ENCODE measurements around the gene CDH4.

Gene CDH4

DNA sequence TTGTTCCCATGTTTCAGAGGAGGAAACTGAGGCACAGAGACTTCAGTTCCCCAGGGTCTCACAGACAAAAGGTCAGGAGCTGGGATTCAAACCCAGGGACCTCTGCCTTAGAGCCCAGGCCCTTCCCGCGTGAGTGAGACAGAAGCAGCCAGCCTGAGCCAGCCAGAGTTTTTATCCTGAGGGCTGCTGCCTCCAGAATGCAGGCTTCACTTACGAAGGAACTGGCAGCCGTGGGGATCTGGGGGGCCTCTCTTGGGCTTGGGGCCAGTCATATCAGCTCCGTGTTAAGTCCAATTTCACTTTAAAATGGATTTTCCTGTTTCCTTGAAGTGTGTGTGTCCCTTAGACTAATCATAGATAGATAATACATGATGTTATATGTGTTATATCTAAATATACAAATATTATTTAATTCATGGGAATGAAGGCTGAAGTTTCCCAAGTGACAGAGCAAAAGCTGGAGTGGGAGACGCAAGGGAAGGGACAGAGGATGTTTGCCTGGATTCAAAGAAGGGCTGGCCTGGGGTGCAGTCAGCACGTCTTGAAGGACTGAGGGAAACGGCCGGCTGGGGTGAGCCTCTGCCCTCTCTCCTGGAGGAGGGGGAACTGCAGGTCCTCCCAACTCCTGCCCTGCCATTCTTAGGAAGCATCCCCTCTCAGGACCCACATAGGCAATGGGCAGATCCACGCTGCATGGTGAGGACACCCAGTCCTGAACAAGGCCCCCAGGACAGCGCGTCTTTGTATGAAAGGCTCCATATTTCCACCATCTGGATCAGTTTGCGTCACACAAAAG is 320.1 kb downstream of the CDH4 start:
- no peak for DNase-seq (ENCODE audit: low read depth)
- H3K4me3 ChIP-seq (ENCODE audit: low read depth, low read length): no peak overlapping the region

GRCh38 chr20:61572789-61573188 is 320.7 kb downstream of the CDH4 start:
- DNase-seq (ENCODE audit: low read depth): no peak
- H3K4me3 ChIP-seq (ENCODE audit: low read depth, low read length): no peak overlapping the region

- DNase-seq (ENCODE audit: low read depth): no peak
- H3K4me3 ChIP-seq (ENCODE audit: low read depth, low read length): no peak overlapping the region
Measured at GRCh38 chr20:61573415-61574305, 321.6 kb downstream of the CDH4 start.

- no peak for DNase-seq (ENCODE audit: low read depth)
- H3K4me3 ChIP-seq (ENCODE audit: low read depth, low read length): no peak overlapping the region
Measured at GRCh38 chr20:61575151-61575937, 323.3 kb downstream of the CDH4 start.

DNA sequence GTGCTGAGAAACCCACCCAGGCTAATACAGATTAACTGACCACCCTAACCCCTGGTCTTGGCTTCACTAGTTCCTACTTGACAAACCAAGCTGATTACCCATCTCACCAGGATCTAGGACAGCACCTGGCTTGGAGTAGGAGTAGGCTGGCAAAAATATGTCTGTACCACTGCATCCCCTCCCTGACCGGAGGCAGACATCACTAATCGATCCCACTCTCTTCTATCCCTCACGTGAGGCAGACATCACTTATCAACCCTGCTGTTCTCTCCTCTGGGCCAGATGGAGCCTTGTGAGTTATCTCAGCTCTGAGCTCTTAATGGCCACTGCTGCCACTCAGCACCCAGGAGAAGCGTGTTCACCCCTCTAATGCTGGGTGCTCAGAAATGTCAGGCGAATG is 324.3 kb downstream of the CDH4 start:
- H3K4me3 ChIP-seq (ENCODE audit: low read depth, low read length): no peak overlapping the region
- DNase-seq (ENCODE audit: low read depth): no peak

GRCh38 chr20:61577065-61577464 is 325.0 kb downstream of the CDH4 start:
- no peak overlapping the region for H3K4me3 ChIP-seq (ENCODE audit: low read depth, low read length)
- no peak for DNase-seq (ENCODE audit: low read depth)

DNA sequence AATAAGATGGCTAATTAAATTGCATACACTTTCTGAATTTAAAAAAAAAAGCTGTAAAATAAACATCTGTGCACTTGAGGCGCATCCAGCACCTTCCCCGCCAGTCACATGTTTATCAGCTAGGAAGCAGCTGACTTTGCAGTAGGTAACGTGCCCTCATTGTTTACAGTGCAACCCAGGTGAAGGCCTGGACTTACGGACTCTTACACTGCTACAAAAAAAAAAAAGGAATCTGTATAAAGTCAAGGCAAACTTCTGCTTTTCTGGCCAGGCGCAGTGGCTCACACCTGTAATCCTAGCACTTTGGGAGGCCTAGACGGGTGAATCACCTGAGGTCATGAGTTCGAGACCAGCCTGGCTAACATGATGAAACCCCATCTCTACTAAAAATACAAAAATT is 327.8 kb downstream of the CDH4 start:
- DNase-seq (ENCODE audit: low read depth): no peak
- H3K4me3 ChIP-seq (ENCODE audit: low read depth, low read length): no peak overlapping the region

DNA sequence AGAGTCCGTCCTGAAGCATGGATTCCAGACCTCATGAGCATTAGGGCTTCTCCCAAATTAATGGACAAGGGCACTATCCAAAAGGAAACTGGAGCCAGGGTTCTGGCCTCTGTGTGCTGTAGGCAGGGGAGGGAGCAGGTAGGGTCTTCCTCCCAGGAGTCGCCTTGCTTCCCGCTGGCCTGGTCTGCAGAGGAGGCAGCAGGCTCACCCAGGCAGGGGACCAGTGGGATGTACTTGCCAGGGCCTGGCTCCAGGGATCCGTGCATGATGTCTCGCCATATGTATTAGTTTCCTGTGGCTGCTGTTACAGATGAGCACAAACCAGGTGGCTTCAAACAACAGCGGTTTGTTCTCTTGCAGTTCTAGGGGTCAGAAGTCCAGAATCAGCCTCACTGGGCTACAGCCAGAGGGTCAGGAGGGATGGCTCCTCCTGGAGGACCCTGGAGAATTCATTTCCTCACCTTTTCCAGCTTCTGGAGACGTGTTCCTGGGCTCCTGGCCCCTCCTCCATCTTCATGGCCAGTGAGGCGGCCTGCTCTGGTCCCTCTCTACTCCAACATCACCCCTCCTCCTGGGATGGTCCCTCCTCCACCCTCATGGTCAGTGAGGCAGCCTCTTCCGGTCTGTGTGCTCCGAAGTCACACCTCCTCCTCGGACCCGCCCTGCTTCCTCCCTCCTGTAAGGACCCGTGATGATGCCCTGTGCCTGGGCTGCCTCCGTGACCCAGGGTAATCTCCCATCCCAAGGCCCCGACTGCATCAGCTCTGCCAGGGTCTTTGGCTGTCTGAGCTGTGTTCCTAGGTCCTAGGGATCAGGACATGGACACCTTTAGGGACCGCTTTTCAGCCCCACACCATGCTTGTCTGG is 329.1 kb downstream of the CDH4 start:
- no peak for DNase-seq (ENCODE audit: low read depth)
- no peak overlapping the region for H3K4me3 ChIP-seq (ENCODE audit: low read depth, low read length)

GRCh38 chr20:61581825-61582188 is 329.7 kb downstream of the CDH4 start:
- H3K4me3 ChIP-seq (ENCODE audit: low read depth, low read length): no peak overlapping the region

DNA sequence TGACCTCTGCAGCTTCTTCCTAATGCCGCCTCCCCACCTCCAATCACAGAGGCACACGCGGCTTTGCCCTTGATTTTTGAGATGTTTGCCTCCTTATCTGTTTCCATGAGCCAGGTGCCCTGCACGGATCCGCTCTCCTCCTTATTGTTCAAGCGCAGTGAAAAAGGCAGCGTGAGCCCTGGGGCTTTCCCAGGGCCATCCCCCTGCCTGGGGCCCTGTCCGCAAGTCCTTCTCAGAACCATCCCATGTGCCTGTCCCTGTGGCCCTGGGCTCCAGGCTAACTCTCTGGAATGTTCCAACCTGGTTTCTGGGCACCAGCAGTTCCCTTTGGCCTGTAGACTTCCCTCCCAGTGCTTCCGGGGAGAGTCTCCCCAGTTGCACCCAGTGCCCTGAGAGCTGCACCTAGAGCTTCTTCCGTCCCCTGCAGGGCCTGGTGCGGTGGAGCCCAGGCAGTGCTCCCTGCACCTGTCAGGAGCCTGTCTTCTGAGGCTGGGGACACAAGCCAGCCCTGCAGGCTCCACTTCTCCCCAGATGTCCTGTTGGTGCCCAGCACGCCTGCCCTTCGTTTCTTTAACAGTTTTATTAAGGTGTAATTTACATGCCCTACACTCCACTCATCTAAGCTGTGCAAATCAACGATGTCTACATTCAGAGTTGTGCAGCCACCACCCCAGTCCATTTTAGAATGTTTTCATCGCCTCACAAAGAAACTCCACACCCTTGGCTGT is 330.3 kb downstream of the CDH4 start:
- no peak overlapping the region for H3K4me3 ChIP-seq (ENCODE audit: low read depth, low read length)
- no peak for DNase-seq (ENCODE audit: low read depth)

More at GRCh38 chr20:61581825-61582188, 329.7 kb downstream of the CDH4 start:
- no peak for DNase-seq (ENCODE audit: low read depth)

DNA sequence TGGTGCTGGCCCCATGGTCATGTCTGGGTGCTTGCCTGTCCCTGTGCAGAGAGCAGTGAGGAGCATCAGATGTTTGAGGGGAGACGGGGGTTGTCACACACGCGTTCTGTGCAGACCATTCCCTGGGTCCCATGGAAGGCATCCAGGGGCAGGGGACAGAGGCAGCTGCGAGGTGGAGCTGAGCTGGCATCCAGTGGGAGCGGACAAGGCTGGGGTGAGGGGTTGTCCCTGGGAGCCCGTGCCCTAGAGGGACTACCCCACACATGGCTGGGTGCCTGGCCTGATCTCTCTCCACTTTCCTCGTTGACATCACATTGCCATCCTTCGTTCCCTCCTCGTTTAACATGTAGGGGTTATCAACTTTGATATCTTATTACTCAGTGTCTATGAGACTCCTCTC is 331.3 kb downstream of the CDH4 start:
- H3K4me3 ChIP-seq (ENCODE audit: low read depth, low read length): no peak overlapping the region
- DNase-seq (ENCODE audit: low read depth): no peak

DNA sequence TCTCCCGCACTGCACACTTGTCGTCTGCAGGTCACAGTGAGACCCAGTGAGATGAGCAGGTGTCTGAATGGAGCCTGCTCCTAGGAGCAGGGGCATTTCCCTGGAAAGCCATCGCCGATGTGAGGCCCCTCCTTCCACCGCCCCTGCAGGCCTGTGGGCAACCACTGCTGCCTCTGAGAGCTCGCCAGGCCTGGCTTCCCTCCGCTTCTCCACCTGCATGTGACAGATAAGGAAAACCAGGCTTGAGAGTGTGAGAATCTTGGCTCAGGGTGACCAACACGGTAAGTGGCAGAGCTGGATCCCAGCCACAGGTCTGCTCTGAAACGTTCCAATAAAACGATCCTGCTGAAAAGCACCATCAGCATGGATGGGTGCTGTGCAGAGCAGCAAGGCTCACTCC is 332.8 kb downstream of the CDH4 start:
- H3K4me3 ChIP-seq (ENCODE audit: low read depth, low read length): no peak overlapping the region
- DNase-seq (ENCODE audit: low read depth): no peak

GRCh38 chr20:61585764-61586163 is 333.7 kb downstream of the CDH4 start:
- H3K4me3 ChIP-seq (ENCODE audit: low read depth, low read length): no peak overlapping the region
- no peak for DNase-seq (ENCODE audit: low read depth)

DNA sequence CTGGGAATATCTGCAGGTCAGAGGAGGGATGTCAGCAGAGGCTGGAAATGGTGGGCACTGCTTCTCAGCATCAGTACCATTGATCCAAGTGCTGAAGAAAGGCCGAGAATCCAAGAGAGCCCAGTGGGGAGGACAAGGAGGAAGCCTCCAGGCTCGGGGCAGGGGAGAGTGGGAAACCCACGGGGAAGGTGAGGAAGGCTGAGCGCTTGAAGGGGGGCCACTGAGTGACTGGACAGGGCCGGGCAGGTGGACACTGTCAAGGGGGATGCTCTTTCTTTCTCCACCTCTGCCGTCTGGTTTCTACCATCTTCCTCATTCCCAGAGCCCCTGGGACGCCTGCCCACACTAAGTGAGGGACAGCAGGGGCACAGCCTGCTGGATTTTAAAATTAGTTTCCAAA is 335.0 kb downstream of the CDH4 start:
- no peak overlapping the region for H3K4me3 ChIP-seq (ENCODE audit: low read depth, low read length)
- no peak for DNase-seq (ENCODE audit: low read depth)

GRCh38 chr20:61587681-61588289 is 335.7 kb downstream of the CDH4 start:
- no peak for DNase-seq (ENCODE audit: low read depth)
- no peak overlapping the region for H3K4me3 ChIP-seq (ENCODE audit: low read depth, low read length)

GRCh38 chr20:61588411-61589385 is 336.6 kb downstream of the CDH4 start:
- DNase-seq (ENCODE audit: low read depth): peak; percentile 63
- H3K4me3 ChIP-seq (ENCODE audit: low read depth, low read length): peak overlapping the region; percentile 18

DNA sequence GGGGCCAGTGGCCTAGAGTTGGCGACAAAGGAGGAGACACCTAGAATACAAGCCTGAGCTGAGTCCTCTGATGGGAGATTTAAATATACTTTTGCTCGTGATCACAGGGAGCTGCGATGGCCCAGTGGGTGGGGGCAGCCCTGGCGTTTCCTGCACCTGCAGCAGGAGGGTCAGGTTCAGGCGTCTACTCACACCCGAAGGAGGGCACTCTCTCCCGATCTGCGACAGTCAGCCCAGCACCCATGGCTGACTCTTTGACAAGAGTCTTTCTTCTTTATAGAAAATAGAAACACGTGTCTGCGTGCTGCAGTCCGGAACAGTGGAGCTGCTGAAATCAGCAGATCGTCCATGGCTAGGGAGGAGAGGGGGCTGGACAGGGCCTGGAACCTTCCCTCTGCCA is 338.2 kb downstream of the CDH4 start:
- no peak for DNase-seq (ENCODE audit: low read depth)
- H3K4me3 ChIP-seq (ENCODE audit: low read depth, low read length): no peak overlapping the region
